Keratinocyte (primary cell): ENCODE data around the gene C5orf34. TPM values are rescaled to one million over a fixed set of nuclear protein-coding genes. Genes with fewer than 3 reads are reported as not detected.
"Not testable (repeated sequence)": the region's sequence is repeated elsewhere in the genome, so short reads cannot be mapped to it uniquely, and the experiment has no call there.

Source experiments
- DNase-seq: peaks from one replicate; pipeline ENCODE4 v3.0.0-alpha.2; 2011; ENCODE audit warnings: low read depth, missing footprints, low spot score
- FAIRE-seq: peaks from 2 replicates; lab custom pipeline; 2011; peaks lifted over from hg19 to GRCh38; lab: Jason Lieb, UNC
- H2AFZ ChIP-seq: 2 replicates; pipeline ENCODE4 v1.6.0; 2012; ENCODE audit warnings: low read length, control low read depth, inconsistent platforms; ENCODE audit not compliant: control insufficient read depth
- H3K27ac ChIP-seq: 2 replicates; pipeline ENCODE4 v1.5.1; 2011; ENCODE audit warnings: low read length; ENCODE audit not compliant: control insufficient read depth, insufficient read depth
- H3K27me3 ChIP-seq: 3 replicates; pipeline ENCODE4 v1.6.0; 2011; ENCODE audit warnings: low read length; ENCODE audit not compliant: control insufficient read depth, insufficient read depth; ENCODE audit errors: extremely low read depth
- H3K36me3 ChIP-seq, 2 experiments: 2 replicates in 1 of 2; 3 replicates in 1 of 2; pipeline ENCODE4 v1.5.1; 2011; ENCODE audit warnings: low read length in 2 of 2, mild to moderate bottlenecking in 1 of 2; ENCODE audit not compliant: control insufficient read depth in 2 of 2, insufficient read depth in 2 of 2; ENCODE audit errors: extremely low read depth in 1 of 2
- H3K4me1 ChIP-seq: 3 replicates; pipeline ENCODE4 v1.5.1; 2011; ENCODE audit warnings: low read length; ENCODE audit not compliant: control insufficient read depth, insufficient read depth; ENCODE audit errors: extremely low read depth
- H3K4me2 ChIP-seq: 3 replicates; pipeline ENCODE4 v1.6.0; 2011; ENCODE audit warnings: low read depth, low read length; ENCODE audit not compliant: control insufficient read depth, insufficient read depth; ENCODE audit errors: extremely low read depth
- H3K4me3 ChIP-seq, 3 experiments: fragments of 200-600 bp in 1 of 3; sonication (generic) in 1 of 3; 2 replicates in 2 of 3; 3 replicates in 1 of 3; pipeline ENCODE4 v1.5.1; 2011 to 2016; ENCODE audit warnings: low read length in 3 of 3, mild to moderate bottlenecking in 3 of 3, control low read depth in 2 of 3, inconsistent platforms in 1 of 3, low read depth in 1 of 3, mixed read lengths in 1 of 3, mixed run types in 1 of 3, moderate library complexity in 1 of 3; ENCODE audit not compliant: control insufficient read depth in 2 of 3, insufficient read depth in 2 of 3; ENCODE audit errors: extremely low read depth in 1 of 3
- H3K79me2 ChIP-seq: 2 replicates; pipeline ENCODE4 v1.6.0; 2012; ENCODE audit warnings: low read length; ENCODE audit not compliant: control insufficient read depth, insufficient read depth
- H3K9ac ChIP-seq: 3 replicates; pipeline ENCODE4 v1.6.0; 2011; ENCODE audit warnings: low read length; ENCODE audit not compliant: control insufficient read depth, insufficient read depth; ENCODE audit errors: extremely low read depth
- H3K9me1 ChIP-seq: 3 replicates; pipeline ENCODE4 v1.6.0; 2011; ENCODE audit warnings: low read length; ENCODE audit not compliant: control insufficient read depth, insufficient read depth; ENCODE audit errors: extremely low read depth
- H3K9me3 ChIP-seq: 2 replicates; pipeline ENCODE4 v1.5.1; 2012; ENCODE audit warnings: low read depth, low read length; ENCODE audit not compliant: control insufficient read depth
- H4K20me1 ChIP-seq: 3 replicates; pipeline ENCODE4 v1.6.0; 2011; ENCODE audit warnings: low read length; ENCODE audit not compliant: control insufficient read depth, insufficient read depth; ENCODE audit errors: extremely low read depth
- EZH2 ChIP-seq: IDR thresholded peaks from one replicate; pipeline ENCODE4 v1.6.1; 2012; ENCODE audit warnings: inconsistent platforms, mild to moderate bottlenecking, low read length, moderate library complexity
- dilution Hi-C: fragments of 300-500 bp; cut with MboI; formaldehyde crosslinking; loops from one replicate; pipeline ENCODE4 v1.7.0; 2020; ENCODE audit warnings: low sequenced_read_pairs; ENCODE audit not compliant: extremely low pct_ligation_motif_present
- polyA plus RNA-seq, 5 experiments: library from polyadenylated mRNA; depleted of rRNA in 3 of 5; stranded (reverse) in 3 of 5; stranded (forward) in 1 of 5; unstranded in 1 of 5; fragments of >200 nt; gene quantifications; 1 replicate in 1 of 5; 2 replicates in 3 of 5; 3 replicates in 1 of 5; pipeline versions ENCODE4 v1.2.1 to v1.2.3, GENCODE V29; 2011 to 2012; ENCODE audit warnings: missing spikeins in 2 of 5, low read depth in 1 of 5, low replicate concordance in 1 of 5
- TF ChIP-seq, protein P1 (sequence below), 3 experiments: IDR thresholded peaks in 1 of 3; conservative IDR thresholded peaks in 1 of 3; optimal IDR thresholded peaks in 1 of 3; 2 replicates in 2 of 3; 3 replicates in 1 of 3; pipeline versions ENCODE3 to v1.5.1; 2011; ENCODE audit warnings: low read length in 3 of 3, mild to moderate bottlenecking in 3 of 3, moderate library complexity in 2 of 3, control low read depth in 1 of 3, inconsistent platforms in 1 of 3; ENCODE audit not compliant: insufficient read depth in 2 of 3; ENCODE audit errors: extremely low read depth in 1 of 3

Gene C5orf34
- polyA plus RNA-seq, 1 donor (not counting 4 experiments of a cell fraction or from before 2014, with no cell fraction given) = 5.8 TPM

DNA sequence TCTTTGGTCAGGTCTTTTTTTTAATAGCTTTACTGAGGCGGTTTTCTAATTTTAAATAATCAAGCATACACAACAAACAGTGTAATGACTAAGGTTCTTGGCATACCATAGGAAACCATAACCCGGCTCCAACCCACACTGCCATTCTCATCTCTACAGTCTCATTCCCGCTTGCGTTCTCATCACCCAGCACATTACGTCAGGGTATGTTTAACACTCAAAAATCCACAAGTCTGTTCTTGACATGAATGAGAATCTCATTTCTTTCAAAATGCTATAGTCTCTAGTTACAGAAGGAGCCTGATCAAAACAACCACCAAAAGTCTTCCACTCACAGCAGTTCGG, 505 bp downstream of the C5orf34 start:
- TF ChIP-seq, protein P1, sequence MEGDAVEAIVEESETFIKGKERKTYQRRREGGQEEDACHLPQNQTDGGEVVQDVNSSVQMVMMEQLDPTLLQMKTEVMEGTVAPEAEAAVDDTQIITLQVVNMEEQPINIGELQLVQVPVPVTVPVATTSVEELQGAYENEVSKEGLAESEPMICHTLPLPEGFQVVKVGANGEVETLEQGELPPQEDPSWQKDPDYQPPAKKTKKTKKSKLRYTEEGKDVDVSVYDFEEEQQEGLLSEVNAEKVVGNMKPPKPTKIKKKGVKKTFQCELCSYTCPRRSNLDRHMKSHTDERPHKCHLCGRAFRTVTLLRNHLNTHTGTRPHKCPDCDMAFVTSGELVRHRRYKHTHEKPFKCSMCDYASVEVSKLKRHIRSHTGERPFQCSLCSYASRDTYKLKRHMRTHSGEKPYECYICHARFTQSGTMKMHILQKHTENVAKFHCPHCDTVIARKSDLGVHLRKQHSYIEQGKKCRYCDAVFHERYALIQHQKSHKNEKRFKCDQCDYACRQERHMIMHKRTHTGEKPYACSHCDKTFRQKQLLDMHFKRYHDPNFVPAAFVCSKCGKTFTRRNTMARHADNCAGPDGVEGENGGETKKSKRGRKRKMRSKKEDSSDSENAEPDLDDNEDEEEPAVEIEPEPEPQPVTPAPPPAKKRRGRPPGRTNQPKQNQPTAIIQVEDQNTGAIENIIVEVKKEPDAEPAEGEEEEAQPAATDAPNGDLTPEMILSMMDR (optimal IDR thresholded peaks at IDR 0.05 in 1 of 3, IDR thresholded peaks at IDR 0.05 in 1 of 3, conservative IDR thresholded peaks at IDR 0.05 in 1 of 3; ENCODE audit: extremely low read depth in 1 of 3, insufficient read depth in 2 of 3, low read length in 3 of 3) = no peak
- no peak for TF ChIP-seq EZH2
- H2AFZ ChIP-seq = peak overlapping the region; percentile 87
- no peaks in the 10 kb centered on the region for H3K36me3 ChIP-seq
- no peaks in the 10 kb centered on the region for H3K9me1 ChIP-seq
- H3K4me3 ChIP-seq = peak overlapping the region; percentile 51 to 87 (median 82)
- no peak for FAIRE-seq
- H3K79me2 ChIP-seq = peaks cover 12% of the 10 kb centered on the region
- DNase-seq = no peak
- peak overlapping the region; percentile 92 for H3K27ac ChIP-seq
- peak overlapping the region; percentile 87 for H3K4me2 ChIP-seq
- H3K9me3 ChIP-seq = no peaks in the 10 kb centered on the region
- peak overlapping the region; percentile 94 for H3K9ac ChIP-seq
- dilution Hi-C loops = no loop called here
- H3K27me3 ChIP-seq = no peaks in the 10 kb centered on the region
- peaks cover 16% of the 10 kb centered on the region for H3K4me1 ChIP-seq
- H4K20me1 ChIP-seq = no peaks in the 10 kb centered on the region

GRCh38 chr5:43514025-43514424, 923 bp downstream of the C5orf34 start:
- H3K36me3 ChIP-seq = no peaks in the 10 kb centered on the region
- H3K9me3 ChIP-seq = no peaks in the 10 kb centered on the region
- H3K4me3 ChIP-seq = peak overlapping the region; percentile 51 to 87 (median 82)
- H3K27ac ChIP-seq = peak overlapping the region; percentile 92
- H3K9me1 ChIP-seq = no peaks in the 10 kb centered on the region
- H2AFZ ChIP-seq = peak overlapping the region; percentile 87
- H3K27me3 ChIP-seq = no peaks in the 10 kb centered on the region
- H3K9ac ChIP-seq = peak overlapping the region; percentile 94
- FAIRE-seq (no peak), DNase-seq (no peak)
- dilution Hi-C loops = no loop called here
- H3K79me2 ChIP-seq = peaks cover 12% of the 10 kb centered on the region
- TF ChIP-seq, protein P1 (optimal IDR thresholded peaks at IDR 0.05 in 1 of 3, IDR thresholded peaks at IDR 0.05 in 1 of 3, conservative IDR thresholded peaks at IDR 0.05 in 1 of 3; ENCODE audit: extremely low read depth in 1 of 3, insufficient read depth in 2 of 3, low read length in 3 of 3) = no peak
- TF ChIP-seq EZH2 = no peak
- H3K4me1 ChIP-seq = peaks cover 16% of the 10 kb centered on the region
- no peaks in the 10 kb centered on the region for H4K20me1 ChIP-seq
- H3K4me2 ChIP-seq = peak overlapping the region; percentile 87

DNA sequence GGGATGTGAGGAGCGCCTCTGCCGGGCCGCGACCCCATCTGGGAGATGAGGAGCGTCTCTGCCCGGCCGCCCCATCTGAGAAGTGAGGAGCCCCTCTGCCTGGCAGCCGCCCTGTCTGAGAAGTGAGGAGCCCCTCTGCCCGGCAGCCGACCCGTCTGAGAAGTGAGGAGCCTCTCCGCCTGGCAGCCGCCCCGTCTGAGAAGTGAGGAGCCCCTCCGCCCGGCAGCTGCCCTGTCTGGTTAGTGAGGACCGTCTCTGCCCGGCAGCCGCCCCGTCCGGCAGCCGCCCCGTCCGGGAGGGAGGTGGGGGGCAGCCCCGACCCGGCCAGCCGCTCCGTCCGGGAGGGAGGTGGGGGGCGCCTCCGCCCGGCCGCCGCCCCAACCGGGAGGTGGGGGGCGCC, 3.9 kb downstream of the C5orf34 start:
- H3K9me1 ChIP-seq, dilution Hi-C loops, H3K4me3 ChIP-seq, H3K27me3 ChIP-seq, H3K9ac ChIP-seq, H3K4me2 ChIP-seq, H3K36me3 ChIP-seq, H4K20me1 ChIP-seq, H2AFZ ChIP-seq, DNase-seq, FAIRE-seq, H3K9me3 ChIP-seq, H3K27ac ChIP-seq: not testable (repeated sequence)
- H3K4me1 ChIP-seq = peaks cover 15% of the 10 kb centered on the region
- H3K79me2 ChIP-seq = peaks cover 12% of the 10 kb centered on the region
